AG09309 (cell line): Measurements from ENCODE around the gene EFNA3.

Experiments
- DNase-seq: peaks from one replicate; pipeline ENCODE4 v3.0.0-alpha.2; 2010; ENCODE audit warnings: low read depth
- H3K4me3 ChIP-seq: 2 replicates; pipeline ENCODE4 v1.5.1; 2011; ENCODE audit warnings: mild to moderate bottlenecking, low read depth, low read length, moderate library complexity; ENCODE audit not compliant: control insufficient read depth
- TF ChIP-seq, protein P1 (sequence below): IDR thresholded peaks from 2 replicates; pipeline ENCODE4 v1.5.1; 2011; ENCODE audit warnings: mild to moderate bottlenecking, low read depth, low read length, inconsistent platforms; ENCODE audit not compliant: insufficient read depth, control insufficient read depth; ENCODE audit errors: missing control alignments

Gene EFNA3

DNA sequence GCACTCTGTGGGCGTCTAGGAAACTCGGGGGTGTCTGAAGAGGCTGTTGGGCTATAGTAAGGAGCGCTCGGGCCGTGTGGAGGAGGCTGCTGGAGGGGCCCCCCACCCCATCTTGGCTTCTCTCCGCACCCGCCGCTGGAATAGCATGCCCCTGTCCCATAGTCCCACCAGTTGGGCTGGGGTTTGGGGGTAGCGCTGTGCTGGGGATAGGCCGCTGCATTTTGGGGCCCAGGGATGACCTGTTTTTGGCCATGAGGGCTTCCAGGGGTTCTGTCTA is 511 bp downstream of the EFNA3 start:
- TF ChIP-seq, protein P1, sequence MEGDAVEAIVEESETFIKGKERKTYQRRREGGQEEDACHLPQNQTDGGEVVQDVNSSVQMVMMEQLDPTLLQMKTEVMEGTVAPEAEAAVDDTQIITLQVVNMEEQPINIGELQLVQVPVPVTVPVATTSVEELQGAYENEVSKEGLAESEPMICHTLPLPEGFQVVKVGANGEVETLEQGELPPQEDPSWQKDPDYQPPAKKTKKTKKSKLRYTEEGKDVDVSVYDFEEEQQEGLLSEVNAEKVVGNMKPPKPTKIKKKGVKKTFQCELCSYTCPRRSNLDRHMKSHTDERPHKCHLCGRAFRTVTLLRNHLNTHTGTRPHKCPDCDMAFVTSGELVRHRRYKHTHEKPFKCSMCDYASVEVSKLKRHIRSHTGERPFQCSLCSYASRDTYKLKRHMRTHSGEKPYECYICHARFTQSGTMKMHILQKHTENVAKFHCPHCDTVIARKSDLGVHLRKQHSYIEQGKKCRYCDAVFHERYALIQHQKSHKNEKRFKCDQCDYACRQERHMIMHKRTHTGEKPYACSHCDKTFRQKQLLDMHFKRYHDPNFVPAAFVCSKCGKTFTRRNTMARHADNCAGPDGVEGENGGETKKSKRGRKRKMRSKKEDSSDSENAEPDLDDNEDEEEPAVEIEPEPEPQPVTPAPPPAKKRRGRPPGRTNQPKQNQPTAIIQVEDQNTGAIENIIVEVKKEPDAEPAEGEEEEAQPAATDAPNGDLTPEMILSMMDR: no peak
- DNase-seq: no peak
- H3K4me3 ChIP-seq: peak overlapping the region; percentile 28

DNA sequence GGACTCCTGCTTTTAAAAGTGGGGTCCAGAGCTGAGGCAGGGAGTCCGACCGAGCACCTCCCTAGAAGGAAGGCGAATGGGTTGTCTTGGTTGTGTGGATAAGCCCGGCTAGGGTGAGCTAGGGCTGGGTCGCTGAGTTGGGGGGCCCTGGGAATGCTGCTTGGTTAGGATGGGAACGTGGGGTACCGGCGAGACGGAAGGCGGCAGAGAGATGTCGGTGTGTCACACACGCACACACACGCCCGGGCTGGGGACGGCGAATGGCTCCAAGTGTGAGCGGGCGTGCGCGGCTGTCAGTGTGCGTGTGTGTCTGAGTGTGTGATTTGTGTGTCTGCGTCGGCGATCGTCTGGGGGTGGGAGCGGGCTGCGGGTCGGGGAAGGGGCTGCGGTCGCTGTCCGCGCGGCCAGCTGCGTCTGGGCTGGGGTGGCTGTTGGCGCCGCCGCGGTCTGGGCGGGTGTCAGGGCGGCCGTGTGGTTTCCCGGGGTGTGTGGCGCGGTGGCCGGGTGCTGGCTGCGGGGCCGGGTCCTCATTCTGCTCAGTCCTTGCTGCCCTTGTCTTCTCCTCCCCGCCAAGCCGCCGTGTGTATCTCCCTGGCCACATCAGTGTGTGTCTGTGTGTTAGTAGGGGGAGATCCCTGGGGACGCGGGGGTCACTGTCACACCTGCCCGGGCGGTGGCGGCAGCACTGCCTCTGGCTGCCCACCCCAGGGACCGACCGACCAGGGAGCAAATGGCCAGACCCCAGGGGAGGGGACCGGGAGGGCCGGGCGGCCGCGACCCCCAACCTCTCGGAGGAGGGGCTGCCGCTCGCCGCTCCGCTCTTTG is 1.1 kb downstream of the EFNA3 start:
- no peak for DNase-seq
- TF ChIP-seq, protein P1: no peak

DNA sequence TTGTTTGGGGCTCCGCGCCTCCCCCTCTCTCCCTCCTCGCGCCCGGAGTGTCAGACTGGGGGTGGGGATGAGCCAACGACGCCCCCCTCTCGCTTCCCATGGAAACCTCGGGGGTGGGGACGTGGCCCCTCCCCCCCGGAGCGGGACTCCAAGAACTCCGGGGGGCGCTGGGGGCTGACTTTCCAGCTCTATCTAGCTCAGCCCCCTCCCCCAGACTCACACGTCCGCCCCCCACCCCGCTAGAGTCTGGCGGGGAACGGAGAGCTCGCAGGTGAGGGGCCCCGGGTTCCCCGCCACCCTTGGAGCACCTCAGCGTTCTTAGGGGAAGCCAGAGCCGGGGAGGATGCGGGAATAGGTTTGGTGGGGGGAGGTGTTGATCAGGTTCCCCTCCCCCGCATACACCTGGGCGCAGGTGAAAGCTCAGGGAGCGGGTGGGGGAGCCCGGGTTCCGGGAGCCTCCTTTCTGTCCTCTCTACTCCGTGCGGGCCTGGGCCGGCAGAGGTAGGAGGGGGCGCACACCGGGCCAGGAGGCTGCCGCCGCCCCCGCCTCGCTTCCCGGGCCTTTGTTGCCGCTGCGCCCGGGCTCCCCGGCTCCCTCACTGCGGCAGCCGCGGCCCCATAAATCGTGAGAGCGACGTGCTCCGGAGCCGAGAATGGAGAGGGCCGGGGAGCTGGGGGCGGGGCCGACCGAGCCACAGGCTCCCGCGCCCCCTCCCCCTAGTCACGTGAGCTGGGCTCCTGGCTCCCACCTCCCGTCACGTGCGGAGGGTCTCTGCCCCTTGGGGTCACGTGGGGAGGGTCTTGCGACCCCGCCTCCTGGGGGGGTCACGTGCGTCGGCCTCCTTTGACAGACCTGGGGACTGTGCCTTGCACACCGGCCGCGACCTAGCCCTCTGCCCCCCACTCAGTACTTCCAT is 1.9 kb downstream of the EFNA3 start:
- TF ChIP-seq, protein P1: no peak
- no peak for DNase-seq
- H3K4me3 ChIP-seq: no peak overlapping the region

More for the DNA sequence above, 1.1 kb downstream of the EFNA3 start:
- no peak overlapping the region for H3K4me3 ChIP-seq

DNA sequence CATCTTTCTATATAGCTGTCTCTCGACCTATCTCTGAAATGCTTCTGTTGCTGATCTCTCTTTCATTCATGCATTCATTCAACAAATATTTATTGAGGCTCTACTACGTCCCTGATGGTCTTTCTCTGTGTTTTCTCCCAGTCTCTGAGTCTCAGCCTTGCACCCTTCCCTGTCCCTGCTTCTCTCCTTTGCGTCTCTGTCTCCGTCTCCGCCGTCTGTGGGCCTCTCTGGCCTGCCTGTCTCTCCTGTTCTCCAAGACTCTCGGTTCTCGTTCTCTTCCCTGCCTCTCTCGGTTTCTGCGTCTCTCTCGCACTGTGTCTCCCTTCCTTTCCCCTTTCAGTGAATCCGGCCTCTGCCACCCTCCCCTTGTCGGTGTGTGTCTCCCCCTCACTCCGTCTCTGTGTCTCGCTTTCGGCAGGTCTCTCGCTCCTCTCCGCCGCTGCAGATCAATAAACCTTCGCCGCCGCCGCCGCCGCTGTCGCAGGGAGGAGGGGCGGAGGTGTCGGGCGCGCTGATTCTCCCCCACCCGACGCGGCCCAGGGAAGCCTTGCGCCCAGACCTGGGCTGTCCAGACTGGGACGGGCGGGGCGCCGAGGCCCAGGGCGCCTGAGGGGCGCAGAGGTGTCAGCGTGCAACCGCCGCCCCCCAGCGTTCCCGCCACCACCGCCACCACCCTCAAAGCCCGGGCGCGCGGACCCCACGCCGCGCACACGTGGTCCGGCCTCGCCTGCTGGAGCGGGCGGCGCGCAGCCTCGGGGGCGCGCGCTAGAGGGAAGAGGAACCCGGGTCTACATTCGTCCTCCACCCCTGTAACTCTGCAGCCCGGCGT is 3.0 kb downstream of the EFNA3 start:
- TF ChIP-seq, protein P1: no peak
- no peak overlapping the region for H3K4me3 ChIP-seq
- DNase-seq: no peak

DNA sequence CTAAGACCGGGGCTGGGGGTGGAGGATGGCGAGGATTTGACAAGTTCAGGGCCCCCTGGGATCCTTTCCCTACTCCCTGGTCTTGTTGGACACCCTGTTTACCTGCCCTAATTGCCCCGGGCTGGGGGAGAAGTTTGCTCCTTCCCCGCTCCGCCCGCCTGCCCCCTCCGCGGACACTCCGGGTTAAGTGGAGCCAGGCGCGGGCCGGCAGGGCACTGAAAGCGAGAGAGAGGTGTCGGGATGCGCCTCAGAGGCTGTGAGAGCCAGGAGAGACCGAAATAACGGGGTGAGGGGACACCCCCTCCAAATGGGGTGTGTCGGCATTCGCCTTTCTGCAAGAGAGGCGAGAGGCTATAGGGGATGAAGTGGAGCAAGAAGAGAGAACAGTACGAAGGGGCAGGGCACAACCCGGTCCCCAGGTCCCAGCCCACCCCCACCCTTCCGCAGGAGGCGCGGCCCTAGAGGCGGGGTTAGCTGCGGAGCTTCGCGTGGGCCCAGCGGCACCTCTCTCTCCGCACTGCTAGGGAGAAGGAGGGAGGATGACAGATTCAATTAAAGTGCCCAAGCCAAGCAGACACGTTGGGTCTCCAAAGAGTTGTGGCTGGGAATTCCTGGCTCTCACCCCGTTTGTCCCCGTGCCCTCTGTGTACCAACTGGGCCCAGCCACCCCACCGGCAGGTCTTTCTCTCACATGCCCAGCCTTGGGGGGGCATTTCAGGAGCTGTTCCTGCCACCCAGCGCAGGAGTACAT is 3.8 kb downstream of the EFNA3 start:
- TF ChIP-seq, protein P1: no peak
- no peak for DNase-seq
- H3K4me3 ChIP-seq: no peak overlapping the region

DNA sequence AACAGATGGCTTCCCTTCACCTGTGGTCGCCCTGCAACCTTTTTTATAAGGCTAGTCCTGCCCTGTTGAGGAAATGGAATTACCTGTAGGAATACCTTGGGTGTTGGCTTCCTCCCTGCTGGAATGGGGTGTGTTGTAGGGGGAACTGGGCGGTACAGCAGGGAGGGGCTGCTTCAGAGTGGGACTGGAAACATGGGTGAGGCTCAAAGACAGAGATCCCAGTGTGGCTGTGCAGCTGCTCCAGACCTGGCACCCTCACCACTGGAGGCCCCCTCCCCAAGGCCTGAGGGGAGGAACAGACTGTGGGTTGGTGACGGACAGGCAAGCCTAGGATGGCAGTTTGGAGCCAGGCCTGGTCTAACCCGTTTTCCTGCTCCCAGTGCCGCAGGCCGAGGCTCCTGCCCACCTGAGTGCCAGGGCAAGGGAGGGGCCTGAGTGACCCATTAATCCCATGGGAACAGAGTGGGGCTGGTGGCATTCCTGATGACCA is 4.5 kb downstream of the EFNA3 start:
- H3K4me3 ChIP-seq: no peak overlapping the region
- TF ChIP-seq, protein P1: no peak
- DNase-seq: no peak
